Measurements from ENCODE around the gene ANGEL2. TPM values are rescaled to one million over a fixed set of nuclear protein-coding genes. Genes with fewer than 3 reads are reported as not detected.

ANGEL2 gene
- total and polyA plus RNA-seq, 2 of the 4 experiments (the other 2 are of a cell fraction), result 13.4 to 44.1 TPM

GRCh38 chr1:212949771-212950170 is 65.9 kb downstream of the ANGEL2 start:
- Histone ChIP-seq H2AFZ (replicated peaks; ENCODE audit: low read length, poor library complexity) (peak overlapping the region; percentile 93), H3K23ac (ENCODE audit: low read depth, low read length) (peak overlapping the region; percentile 8; the same call in 1 of the 2 replicates), H3K4me3 (ENCODE audit: insufficient read depth, low read depth, low read length) (peak overlapping the region; percentile 66), H3K79me1 (ENCODE audit: low read depth in 1 of 2, low read length in 2 of 2) (no peaks in the 10 kb centered on the region), H3K27me3 (ENCODE audit: control insufficient read depth, insufficient read depth, low read length) (peaks cover 7% of the 10 kb centered on the region; the same call in 1 of the 2 replicates), H2BK20ac (ENCODE audit: low read depth, low read length) (no peak overlapping the region), H2AK9ac (replicated peaks; ENCODE audit: low read depth, low read length, poor library complexity) (no peak overlapping the region), H2AK5ac (ENCODE audit: low read depth, low read length) (no peak overlapping the region), H3K56ac (ENCODE audit: extremely low read depth, insufficient read depth, low read length) (no peak overlapping the region), H3K4ac (ENCODE audit: low read depth, low read length) (no peak overlapping the region), H3K9me1 (ENCODE audit: insufficient read depth, low read length) (peaks cover 3% of the 10 kb centered on the region; the same call in 1 of the 2 replicates), H4K5ac (ENCODE audit: low read depth, low read length) (no peak overlapping the region), H3K9ac (ENCODE audit: low read depth, low read length) (no peak overlapping the region), H3K27ac (ENCODE audit: insufficient read depth, low read length) (no peak overlapping the region), H4K8ac (ENCODE audit: low read depth in 2 of 2, low read length in 2 of 2) (no peak overlapping the region), H3K4me2 (ENCODE audit: low read depth, low read length) (peak overlapping the region; percentile 89), H3K36me3 (ENCODE audit: control insufficient read depth, insufficient read depth, low read length) (peaks cover 6% of the 10 kb centered on the region; the same call in 1 of the 2 replicates), H2BK15ac (ENCODE audit: low read depth, low read length) (no peak overlapping the region), H3K9me3 (ENCODE audit: control insufficient read depth, insufficient read depth, low read length) (no peaks in the 10 kb centered on the region), H4K20me1 (ENCODE audit: insufficient read depth, low read length) (no peaks in the 10 kb centered on the region), H2BK5ac (ENCODE audit: low read depth, low read length, poor library complexity, severe bottlenecking) (no peak overlapping the region), H4K91ac (ENCODE audit: insufficient read depth, low read depth, low read length) (no peak overlapping the region), H3K4me1 (ENCODE audit: control insufficient read depth, insufficient read depth, low read length) (peaks cover 4% of the 10 kb centered on the region; the same call in 1 of the 2 replicates), H3K14ac (replicated peaks; ENCODE audit: low read depth, low read length) (no peak overlapping the region), H3K18ac (ENCODE audit: low read depth, low read length) (no peak overlapping the region), H2BK120ac (ENCODE audit: low read depth, low read length) (no peak overlapping the region)
- no peak for DNase-seq
- dilution Hi-C loops (cut with HindIII; ENCODE audit: low sequenced_read_pairs, unreplicated experiment), result no loop called here
- ATAC-seq (ENCODE audit: low read depth), result no peak
- no peak for TF ChIP-seq ELK1 (IDR thresholded peaks at IDR 0.05; ENCODE audit: borderline replicate concordance, low read depth, low read length)
- no peak for TF ChIP-seq CEBPB (IDR thresholded peaks at IDR 0.05; ENCODE audit: low read depth, low read length)
- no peak for TF ChIP-seq MXI1 (IDR thresholded peaks at IDR 0.05; ENCODE audit: borderline replicate concordance, low read depth, low read length)
- no peak for TF ChIP-seq MAZ (IDR thresholded peaks at IDR 0.05; ENCODE audit: borderline replicate concordance, low read depth, low read length)
- no peak for TF ChIP-seq RAD21 (IDR thresholded peaks at IDR 0.05; ENCODE audit: low read length)
- no peak for TF ChIP-seq MAFK (IDR thresholded peaks at IDR 0.05; ENCODE audit: low read depth, low read length)
- no peak for TF ChIP-seq FOS (IDR thresholded peaks at IDR 0.05; ENCODE audit: low read depth, low read length)
- no peak for TF ChIP-seq CHD1 (IDR thresholded peaks at IDR 0.05; ENCODE audit: low read depth, low read length)
- no peak for TF ChIP-seq RFX5 (IDR thresholded peaks at IDR 0.05; ENCODE audit: low read depth, low read length)
- TF ChIP-seq RCOR1 (IDR thresholded peaks at IDR 0.05; ENCODE audit: insufficient replicate concordance, low read length), result no peak
- TF ChIP-seq SMC3 (IDR thresholded peaks at IDR 0.05; ENCODE audit: low read depth, low read length), result no peak
- no peak for TF ChIP-seq POLR2A (IDR thresholded peaks at IDR 0.05; ENCODE audit: low read depth, low read length)
- no peak for TF ChIP-seq USF2 (IDR thresholded peaks at IDR 0.05; ENCODE audit: low read depth, low read length)
- TF ChIP-seq CTCF (conservative IDR thresholded peaks at IDR 0.05; ENCODE audit: low read depth, low read length), result no peak
- no peak for TF ChIP-seq NFE2L2 (IDR thresholded peaks at IDR 0.05; ENCODE audit: low read depth, low read length)
- no peak for TF ChIP-seq BHLHE40 (IDR thresholded peaks at IDR 0.05; ENCODE audit: low read depth, low read length)
- intact Hi-C loops (cut with micrococcal nuclease), result loop anchor here (2.0 kb wide), 1 partner anchor 91 kb away; the partner anchor contains the start of gene FLVCR1
- WGBS, 2 experiments (ENCODE audit: extremely low coverage in 2 of 2, insufficient read length in 1 of 2), result no CpG with 5 or more reads among the region's 2 CpGs
- BruUV-seq (replicated peaks), result no TSS peak
- POLR2A ChIA-PET (ENCODE audit: unreplicated experiment), result no interaction called here
- in situ Hi-C loops (cut with MboI; ENCODE audit: low sequenced_read_pairs), result no loop called here
- CTCF ChIA-PET, result no interaction called here
